ENCODE data around the gene CRYBB3.

The CRYBB3 gene

GRCh38 chr22:25199731-25200520 is at the start of gene CRYBB3:
Gene CRYBB3, plus strand, starts transcription at chr22:25199858. Its CDS starts 1,539 bp downstream, at chr22:25201397.
- H3K4me3 ChIP-seq (ENCODE audit: low read depth, low read length): no peak within 1 kb of the TSS
- TF ChIP-seq CTCF (conservative IDR thresholded peaks at IDR 0.05; ENCODE audit: low read depth, low read length): no peak
- no peak for DNase-seq (ENCODE audit: low read depth)

GRCh38 chr22:25153961-25154666 is 45.5 kb upstream of the CRYBB3 start:
- no peak overlapping the region for H3K4me3 ChIP-seq (ENCODE audit: low read depth, low read length)
- no peak for TF ChIP-seq CTCF (conservative IDR thresholded peaks at IDR 0.05; ENCODE audit: low read depth, low read length)
- DNase-seq (ENCODE audit: low read depth): peak; percentile 50

DNA sequence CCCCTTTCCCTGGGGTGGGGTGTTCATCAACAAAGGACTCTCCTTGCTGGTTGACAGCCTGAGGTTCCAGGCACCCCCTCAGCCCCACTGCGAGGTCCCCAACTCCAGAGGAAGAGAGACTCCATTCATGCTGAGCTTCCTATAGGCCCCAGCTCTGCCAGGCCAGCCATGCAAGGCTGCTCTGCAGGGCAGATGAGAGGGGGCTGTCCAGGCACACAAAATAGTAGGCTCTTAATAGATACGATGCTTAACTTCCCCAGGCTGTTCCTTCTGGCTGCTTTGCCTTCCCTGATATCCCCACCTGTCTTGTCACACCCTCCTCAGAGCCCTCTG is 45.0 kb upstream of the CRYBB3 start:
- no peak for TF ChIP-seq CTCF (conservative IDR thresholded peaks at IDR 0.05; ENCODE audit: low read depth, low read length)
- no peak overlapping the region for H3K4me3 ChIP-seq (ENCODE audit: low read depth, low read length)
- DNase-seq (ENCODE audit: low read depth): no peak

GRCh38 chr22:25156736-25157135 is 42.9 kb upstream of the CRYBB3 start:
- no peak for TF ChIP-seq CTCF (conservative IDR thresholded peaks at IDR 0.05; ENCODE audit: low read depth, low read length)
- DNase-seq (ENCODE audit: low read depth): no peak
- no peak overlapping the region for H3K4me3 ChIP-seq (ENCODE audit: low read depth, low read length)

- no peak overlapping the region for H3K4me3 ChIP-seq (ENCODE audit: low read depth, low read length)
- TF ChIP-seq CTCF (conservative IDR thresholded peaks at IDR 0.05; ENCODE audit: low read depth, low read length): no peak
- peak; percentile 11 for DNase-seq (ENCODE audit: low read depth)
Measured at GRCh38 chr22:25159028-25159427, 40.6 kb upstream of the CRYBB3 start.

DNA sequence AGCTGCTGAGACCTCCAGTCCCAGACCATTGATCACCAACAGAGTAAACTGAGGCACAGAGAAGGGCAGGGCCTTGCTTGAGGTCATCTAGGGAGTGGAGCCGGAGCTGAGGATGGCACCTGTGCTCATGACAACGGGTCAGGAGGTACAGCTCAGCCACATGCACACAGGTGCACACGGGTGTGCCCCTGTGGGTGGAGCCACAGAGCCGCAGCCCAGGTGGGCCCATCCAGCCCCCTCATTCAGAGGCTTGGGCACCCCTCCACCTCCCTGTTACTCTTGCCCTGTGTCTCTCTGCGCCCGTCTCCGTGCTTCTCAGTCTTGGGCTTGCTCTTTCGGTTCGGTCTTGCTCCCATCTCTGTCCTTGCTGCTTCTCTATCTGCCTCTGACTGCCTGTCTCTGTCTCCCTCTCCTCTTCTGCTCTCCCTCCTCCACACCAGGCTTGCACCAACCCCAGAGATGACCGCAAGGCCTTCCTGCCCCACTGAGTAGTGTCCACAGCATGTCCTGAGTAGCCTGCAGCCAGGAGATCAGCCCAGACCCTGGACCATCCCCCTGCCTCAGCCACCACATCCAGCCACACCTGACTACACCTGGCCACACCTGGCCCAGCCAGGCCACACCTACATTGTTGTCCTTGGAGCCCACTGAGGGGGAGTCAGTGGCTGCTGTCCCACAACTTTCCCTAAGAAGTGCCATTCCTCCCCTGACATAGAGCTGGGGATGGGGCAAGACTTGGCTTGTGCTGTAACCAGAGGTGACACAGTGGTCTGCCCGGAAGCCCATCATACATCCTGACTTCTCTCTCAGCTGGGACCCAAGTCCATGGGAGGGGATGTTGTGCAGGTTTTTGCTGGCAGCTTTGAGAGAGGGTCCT is 39.3 kb upstream of the CRYBB3 start:
- no peak for DNase-seq (ENCODE audit: low read depth)
- no peak for TF ChIP-seq CTCF (conservative IDR thresholded peaks at IDR 0.05; ENCODE audit: low read depth, low read length)
- no peak overlapping the region for H3K4me3 ChIP-seq (ENCODE audit: low read depth, low read length)
